OCI-LY7 (cell line): ENCODE results near the gene ERN1. TPM values are rescaled to one million over a fixed set of nuclear protein-coding genes. Genes with fewer than 3 reads are reported as not detected.

Experiments
- BruUV-seq: library from RNA; stranded (reverse); fragments of 400-500 nt; replicated peaks from 2 replicates; lab custom pipeline; 2021; lab: Mats Ljungman, UMichigan
- CTCF ChIA-PET: fragments of 300-600 bp; sonication (Branson Sonifier 250); formaldehyde crosslinking; loops from one replicate; lab custom pipeline; 2022; ENCODE audit warnings: antibody characterized with exemption; ENCODE audit not compliant: unreplicated experiment; lab: Charles Lee
- POLR2A ChIA-PET: fragments of 300-600 bp; sonication (Branson Sonifier 250); formaldehyde crosslinking; loops from one replicate; lab custom pipeline; 2022; ENCODE audit warnings: antibody characterized with exemption; lab: Charles Lee
- DNase-seq: peaks from one replicate; pipeline ENCODE4 v3.0.0-alpha.2; 2015; ENCODE audit warnings: low spot score
- H2AFZ ChIP-seq: fragments of 200-600 bp; sonication (generic), shearing (Covaris generic); 2 replicates; pipeline ENCODE4 v1.6.1; 2014; ENCODE audit warnings: mild to moderate bottlenecking, antibody characterized with exemption, low read length, moderate library complexity
- H3K27ac ChIP-seq: fragments of 200-600 bp; sonication (generic); 2 replicates; pipeline ENCODE4 v1.5.1; 2014; ENCODE audit warnings: mixed run types, low read depth, mild to moderate bottlenecking, moderate library complexity, low read length, inconsistent platforms; ENCODE audit not compliant: poor library complexity, severe bottlenecking
- H3K36me3 ChIP-seq: fragments of 200-600 bp; sonication (generic); 2 replicates; pipeline ENCODE4 v1.6.1; 2014; ENCODE audit warnings: mild to moderate bottlenecking, antibody characterized with exemption, low read length, moderate library complexity, mixed read lengths; ENCODE audit not compliant: insufficient read depth
- H3K4me1 ChIP-seq: fragments of 200-600 bp; sonication (generic); 2 replicates; pipeline ENCODE4 v1.5.1; 2014; ENCODE audit warnings: mild to moderate bottlenecking, low read length; ENCODE audit not compliant: insufficient read depth, poor library complexity, severe bottlenecking
- H3K4me2 ChIP-seq: fragments of 200-600 bp; sonication (generic); 2 replicates; pipeline ENCODE4 v1.6.1; 2014; ENCODE audit warnings: mild to moderate bottlenecking, low read length
- H3K4me3 ChIP-seq: fragments of 200-600 bp; sonication (generic); 2 replicates; pipeline ENCODE4 v1.5.1; 2014; ENCODE audit warnings: mild to moderate bottlenecking, low read depth, low read length; ENCODE audit not compliant: poor library complexity, severe bottlenecking
- H3K79me2 ChIP-seq: fragments of 200-600 bp; sonication (generic); 2 replicates; pipeline ENCODE4 v1.6.1; 2016; ENCODE audit warnings: low read depth, mild to moderate bottlenecking, low read length, moderate library complexity, mixed read lengths; ENCODE audit not compliant: insufficient read depth
- H3K9me2 ChIP-seq: fragments of 200-600 bp; sonication (generic); 2 replicates; pipeline ENCODE4 v1.6.1; 2016; ENCODE audit warnings: mild to moderate bottlenecking, low read length, mixed read lengths; ENCODE audit not compliant: insufficient read depth
- H3K9me3 ChIP-seq: fragments of 200-600 bp; sonication (generic); 2 replicates; pipeline ENCODE4 v1.6.1; 2014; ENCODE audit warnings: mild to moderate bottlenecking, mixed run types, low read length, mixed read lengths
- H4K20me1 ChIP-seq: fragments of 200-600 bp; sonication (generic); 2 replicates; pipeline ENCODE4 v1.6.1; 2014; ENCODE audit warnings: mild to moderate bottlenecking, antibody characterized with exemption, low read length, moderate library complexity, mixed read lengths; ENCODE audit not compliant: insufficient read depth
- EZH2phosphoT487 ChIP-seq: fragments of 200-600 bp; sonication (generic); IDR thresholded peaks from 2 replicates; pipeline ENCODE4 v1.6.1; 2018; ENCODE audit warnings: low read depth, borderline replicate concordance, mild to moderate bottlenecking, mixed run types, antibody characterized with exemption, low read length, moderate library complexity, mixed read lengths
- intact Hi-C: fragments of 100-400 bp; cut with micrococcal nuclease; formaldehyde crosslinking; loops from one replicate; pipeline ENCODE4 v1.10.0; 2022; ENCODE audit not compliant: unreplicated experiment
- total RNA-seq, 2 experiments: library from RNA; depleted of rRNA in 1 of 2; stranded (reverse); fragments of >200 nt in 1 of 2; shearing (Covaris generic) in 1 of 2; gene quantifications; 2 replicates each; pipeline ENCODE4 v1.2.3, GENCODE V29; 2014 to 2022
- TF ChIP-seq, protein P1 (sequence below): fragments of 200-600 bp; sonication (generic); conservative IDR thresholded peaks from 2 replicates; pipeline ENCODE4 v1.5.1; 2014; ENCODE audit warnings: mild to moderate bottlenecking, antibody characterized with exemption, low read length, moderate library complexity, mixed read lengths

Gene ERN1
- total RNA-seq, 2 experiments from 2014 or later, result 22.0 to 70.3 TPM

DNA sequence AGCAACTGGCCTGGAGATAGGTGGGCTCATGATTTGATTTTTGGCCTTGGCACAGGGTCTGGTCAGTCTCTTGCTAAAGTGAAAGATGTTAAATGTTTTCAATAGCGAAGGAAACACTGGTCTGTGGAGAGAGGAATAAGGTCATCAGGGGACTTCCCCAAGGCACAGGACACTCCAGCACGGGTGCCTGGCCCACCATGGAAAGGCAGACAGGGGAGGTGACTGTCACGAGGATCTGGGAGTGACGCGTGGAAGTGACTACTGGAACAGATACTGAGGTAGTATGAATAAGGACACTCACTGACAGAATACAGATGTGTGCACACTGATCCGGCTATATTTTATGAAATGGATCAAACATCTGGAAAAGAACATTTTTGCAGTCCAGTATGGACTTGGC, 92.8 kb downstream of the ERN1 start:
- no peak for DNase-seq
- H3K36me3 ChIP-seq, result peaks cover 6% of the 10 kb centered on the region
- H3K9me3 ChIP-seq, result no peaks in the 10 kb centered on the region
- intact Hi-C loops, result no loop called here
- ChIA-PET CTCF (no interaction called here), POLR2A (interaction anchor here (0.6 kb wide), 1 partner anchor 181 kb away, joined by 3 read pairs; no protein-coding TSS in a partner anchor)
- no peak overlapping the region for H3K27ac ChIP-seq
- H4K20me1 ChIP-seq, result no peaks in the 10 kb centered on the region
- TF ChIP-seq EZH2phosphoT487, result no peak
- TF ChIP-seq, protein P1, sequence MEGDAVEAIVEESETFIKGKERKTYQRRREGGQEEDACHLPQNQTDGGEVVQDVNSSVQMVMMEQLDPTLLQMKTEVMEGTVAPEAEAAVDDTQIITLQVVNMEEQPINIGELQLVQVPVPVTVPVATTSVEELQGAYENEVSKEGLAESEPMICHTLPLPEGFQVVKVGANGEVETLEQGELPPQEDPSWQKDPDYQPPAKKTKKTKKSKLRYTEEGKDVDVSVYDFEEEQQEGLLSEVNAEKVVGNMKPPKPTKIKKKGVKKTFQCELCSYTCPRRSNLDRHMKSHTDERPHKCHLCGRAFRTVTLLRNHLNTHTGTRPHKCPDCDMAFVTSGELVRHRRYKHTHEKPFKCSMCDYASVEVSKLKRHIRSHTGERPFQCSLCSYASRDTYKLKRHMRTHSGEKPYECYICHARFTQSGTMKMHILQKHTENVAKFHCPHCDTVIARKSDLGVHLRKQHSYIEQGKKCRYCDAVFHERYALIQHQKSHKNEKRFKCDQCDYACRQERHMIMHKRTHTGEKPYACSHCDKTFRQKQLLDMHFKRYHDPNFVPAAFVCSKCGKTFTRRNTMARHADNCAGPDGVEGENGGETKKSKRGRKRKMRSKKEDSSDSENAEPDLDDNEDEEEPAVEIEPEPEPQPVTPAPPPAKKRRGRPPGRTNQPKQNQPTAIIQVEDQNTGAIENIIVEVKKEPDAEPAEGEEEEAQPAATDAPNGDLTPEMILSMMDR, result no peak
- no peak overlapping the region for H3K4me2 ChIP-seq
- no peak overlapping the region for H2AFZ ChIP-seq
- no peaks in the 10 kb centered on the region for H3K79me2 ChIP-seq
- H3K9me2 ChIP-seq, result no peaks in the 10 kb centered on the region
- no peak overlapping the region for H3K4me3 ChIP-seq
- no peaks in the 10 kb centered on the region for H3K4me1 ChIP-seq
- no TSS peak for BruUV-seq

DNA sequence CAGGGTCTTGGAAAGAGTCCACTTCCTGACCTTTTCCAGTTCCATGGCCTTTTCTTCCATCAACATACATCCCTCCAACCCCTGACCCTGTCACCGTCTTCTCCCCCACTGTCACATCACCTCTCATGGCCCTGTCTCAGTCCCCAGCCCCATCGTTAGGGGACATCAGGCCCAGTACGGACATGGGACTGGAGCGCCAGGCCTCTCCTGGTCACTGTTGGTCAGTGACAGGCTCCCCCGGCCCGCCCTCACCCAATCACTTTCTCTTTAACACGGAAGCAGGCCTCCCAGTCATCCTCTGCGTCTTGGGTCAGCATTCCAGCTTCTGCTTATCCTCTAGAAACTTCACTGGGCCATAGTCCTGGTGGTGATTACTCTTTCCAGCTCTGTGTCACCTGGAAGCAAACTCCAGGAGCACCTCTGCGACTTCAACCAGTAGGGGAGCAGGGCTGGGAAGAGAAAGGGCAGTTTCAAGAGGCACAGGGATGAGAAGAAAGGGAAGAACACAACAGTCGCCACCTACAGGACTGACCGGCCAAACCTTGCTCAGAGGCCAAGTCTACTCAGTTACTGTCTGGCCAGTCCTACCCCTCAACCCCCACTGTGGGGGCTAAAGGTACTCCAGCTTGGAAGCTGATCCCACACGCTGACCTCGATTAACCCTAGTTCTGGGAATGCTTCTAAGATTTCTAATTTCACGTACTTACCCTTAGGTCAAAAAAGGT, 93.6 kb downstream of the ERN1 start:
- H3K79me2 ChIP-seq, result no peaks in the 10 kb centered on the region
- no TSS peak for BruUV-seq
- ChIA-PET CTCF (no interaction called here), POLR2A (no interaction called here)
- no peak overlapping the region for H3K4me3 ChIP-seq
- H3K36me3 ChIP-seq, result no peaks in the 10 kb centered on the region
- H3K4me1 ChIP-seq, result no peaks in the 10 kb centered on the region
- intact Hi-C loops, result no loop called here
- no peak for TF ChIP-seq EZH2phosphoT487
- TF ChIP-seq, protein P1, result peak; percentile 55
- H3K4me2 ChIP-seq, result no peak overlapping the region
- H3K9me3 ChIP-seq, result no peaks in the 10 kb centered on the region
- no peaks in the 10 kb centered on the region for H3K9me2 ChIP-seq
- H3K27ac ChIP-seq, result no peak overlapping the region
- DNase-seq, result no peak
- no peak overlapping the region for H2AFZ ChIP-seq
- no peaks in the 10 kb centered on the region for H4K20me1 ChIP-seq

GRCh38 chr17:64032081-64032480, 97.9 kb downstream of the ERN1 start:
- H3K4me3 ChIP-seq, result no peak overlapping the region
- no peak overlapping the region for H3K4me2 ChIP-seq
- CTCF ChIA-PET, result no interaction called here
- no TSS peak for BruUV-seq
- no peaks in the 10 kb centered on the region for H3K9me2 ChIP-seq
- peaks cover 19% of the 10 kb centered on the region for H3K4me1 ChIP-seq
- no peaks in the 10 kb centered on the region for H3K36me3 ChIP-seq
- no peak overlapping the region for H3K27ac ChIP-seq
- no peaks in the 10 kb centered on the region for H3K79me2 ChIP-seq
- no peak for DNase-seq
- no peaks in the 10 kb centered on the region for H3K9me3 ChIP-seq
- no peak overlapping the region for H2AFZ ChIP-seq
- TF ChIP-seq, protein P1, result no peak
- no peak for TF ChIP-seq EZH2phosphoT487
- intact Hi-C loops, result no loop called here
- POLR2A ChIA-PET, result interaction anchor here (0.7 to 5.0 kb wide), 3 partner anchors 24 to 244 kb away, joined by 3 to 37 read pairs (median 3); partner anchors contain the start of gene ERN1
- H4K20me1 ChIP-seq, result no peaks in the 10 kb centered on the region
